ENCODE measurements around the gene TNP1.

Gene TNP1

DNA sequence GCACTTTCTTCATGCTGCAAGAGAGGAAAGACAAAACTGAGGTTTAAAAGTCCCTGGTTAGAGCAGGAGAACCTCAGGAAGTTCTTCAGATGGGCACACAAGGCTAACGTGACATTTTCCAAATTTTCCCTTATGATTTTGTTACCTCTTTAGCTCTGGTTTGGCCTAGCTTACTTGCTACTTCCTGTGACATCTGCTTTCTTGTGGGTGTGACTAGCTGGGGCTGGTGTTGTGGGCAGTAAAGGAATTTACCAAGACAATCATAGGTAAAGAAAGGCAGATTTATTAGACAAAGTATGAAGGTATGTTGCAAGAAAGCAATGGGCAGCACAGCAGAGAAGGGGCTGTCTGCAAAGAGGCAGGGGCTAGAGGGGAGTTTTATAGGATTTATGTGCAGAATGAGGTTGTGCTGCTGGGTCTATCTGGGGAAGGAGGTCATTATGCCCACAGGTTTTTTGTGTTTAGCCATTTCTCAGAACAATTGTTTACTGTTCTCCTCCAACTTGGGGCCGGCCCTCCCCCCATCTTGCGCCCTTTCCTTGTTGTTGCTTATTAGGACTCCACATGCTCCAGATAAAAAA is 6.7 kb upstream of the TNP1 start:
- no peak overlapping the region for H3K27ac ChIP-seq
- no peak overlapping the region for H3K4me3 ChIP-seq
- DNase-seq (ENCODE audit: low spot score) = no peak
- TF ChIP-seq, protein P1, sequence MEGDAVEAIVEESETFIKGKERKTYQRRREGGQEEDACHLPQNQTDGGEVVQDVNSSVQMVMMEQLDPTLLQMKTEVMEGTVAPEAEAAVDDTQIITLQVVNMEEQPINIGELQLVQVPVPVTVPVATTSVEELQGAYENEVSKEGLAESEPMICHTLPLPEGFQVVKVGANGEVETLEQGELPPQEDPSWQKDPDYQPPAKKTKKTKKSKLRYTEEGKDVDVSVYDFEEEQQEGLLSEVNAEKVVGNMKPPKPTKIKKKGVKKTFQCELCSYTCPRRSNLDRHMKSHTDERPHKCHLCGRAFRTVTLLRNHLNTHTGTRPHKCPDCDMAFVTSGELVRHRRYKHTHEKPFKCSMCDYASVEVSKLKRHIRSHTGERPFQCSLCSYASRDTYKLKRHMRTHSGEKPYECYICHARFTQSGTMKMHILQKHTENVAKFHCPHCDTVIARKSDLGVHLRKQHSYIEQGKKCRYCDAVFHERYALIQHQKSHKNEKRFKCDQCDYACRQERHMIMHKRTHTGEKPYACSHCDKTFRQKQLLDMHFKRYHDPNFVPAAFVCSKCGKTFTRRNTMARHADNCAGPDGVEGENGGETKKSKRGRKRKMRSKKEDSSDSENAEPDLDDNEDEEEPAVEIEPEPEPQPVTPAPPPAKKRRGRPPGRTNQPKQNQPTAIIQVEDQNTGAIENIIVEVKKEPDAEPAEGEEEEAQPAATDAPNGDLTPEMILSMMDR (IDR thresholded peaks at IDR 0.05) = no peak

DNA sequence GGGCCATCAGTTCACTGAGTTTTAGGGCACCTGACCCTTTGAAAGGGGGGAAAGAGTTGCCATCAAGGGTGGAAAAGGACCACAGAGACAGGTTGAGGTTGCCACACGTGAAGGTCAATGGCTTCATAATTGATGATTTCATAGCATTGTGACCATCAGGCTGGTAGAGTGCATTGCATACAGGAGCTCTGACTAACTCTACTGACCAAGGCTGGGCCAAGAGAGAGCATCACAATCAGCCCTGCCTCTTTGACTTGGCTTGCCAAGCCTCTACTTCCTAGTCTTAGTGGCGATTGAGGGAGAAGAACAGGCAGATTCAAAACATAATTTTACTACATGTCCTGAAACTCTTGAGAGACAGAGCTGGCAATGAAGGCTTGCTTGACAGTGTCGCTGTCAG is 5.8 kb upstream of the TNP1 start:
- DNase-seq (ENCODE audit: low spot score) = no peak
- no peak overlapping the region for H3K4me3 ChIP-seq
- H3K27ac ChIP-seq = no peak overlapping the region
- TF ChIP-seq, protein P1 (IDR thresholded peaks at IDR 0.05) = no peak

DNA sequence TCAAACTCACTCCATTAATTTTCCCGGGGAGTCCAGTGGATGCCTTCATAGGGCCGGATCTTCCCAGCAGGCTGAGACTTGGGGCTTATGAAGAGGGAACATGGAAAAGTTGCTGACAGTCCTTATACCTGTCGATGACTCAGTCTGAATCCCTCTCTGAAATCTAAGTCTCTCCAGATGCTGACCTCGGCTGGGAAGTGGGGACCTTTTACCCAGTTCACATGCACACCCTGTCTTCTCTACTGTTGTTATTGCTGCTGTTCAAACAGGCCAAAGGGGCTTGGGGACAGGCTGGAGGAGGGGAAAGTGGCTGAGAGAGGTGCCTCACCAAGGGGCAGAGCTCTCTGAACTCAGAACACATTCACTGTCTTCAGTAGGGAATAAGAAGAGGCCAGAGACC is 4.1 kb upstream of the TNP1 start:
- TF ChIP-seq, protein P1 (IDR thresholded peaks at IDR 0.05) = no peak
- Histone ChIP-seq H3K27ac (no peak overlapping the region), H3K4me3 (no peak overlapping the region)
- no peak for DNase-seq (ENCODE audit: low spot score)

DNA sequence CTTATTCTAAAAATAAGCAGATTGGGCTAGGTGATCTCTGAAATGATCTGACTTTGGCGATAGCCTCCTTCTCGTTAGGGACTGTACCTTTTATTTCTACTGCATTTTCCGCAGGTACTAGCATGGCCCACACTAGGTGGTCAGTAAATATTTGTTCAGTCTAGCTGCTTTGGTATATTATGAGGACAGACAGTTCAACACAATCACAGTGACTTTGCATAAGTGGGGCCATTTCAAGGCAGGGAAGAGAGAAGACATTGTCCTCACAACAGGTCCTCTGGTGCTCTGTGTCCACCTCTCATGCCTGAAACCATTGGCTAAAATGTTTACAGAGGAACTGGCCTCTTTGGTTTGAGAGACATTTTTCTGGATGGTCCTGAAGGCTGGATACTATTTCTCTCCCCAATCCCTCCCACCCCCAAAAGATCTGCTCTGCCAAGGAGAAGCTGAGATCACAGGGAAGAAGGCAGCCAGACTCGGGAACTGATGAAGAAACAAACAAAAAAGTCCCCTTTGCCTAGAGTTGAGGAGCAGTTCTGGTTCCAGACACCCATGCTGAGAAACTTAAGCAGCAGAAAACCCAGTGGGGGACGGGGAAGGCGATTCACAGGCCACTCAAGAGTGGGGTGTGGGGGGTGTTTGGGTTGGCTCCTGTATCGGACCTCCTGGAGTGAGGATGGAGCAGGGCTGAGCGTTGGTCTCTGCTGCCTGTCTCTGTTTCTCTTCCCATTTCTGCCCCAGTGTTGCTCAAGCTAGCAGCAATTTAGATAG is 2.9 kb upstream of the TNP1 start:
- Histone ChIP-seq H3K27ac (no peak overlapping the region), H3K4me3 (no peak overlapping the region)
- DNase-seq (ENCODE audit: low spot score) = no peak
- TF ChIP-seq, protein P1 (IDR thresholded peaks at IDR 0.05) = no peak

DNA sequence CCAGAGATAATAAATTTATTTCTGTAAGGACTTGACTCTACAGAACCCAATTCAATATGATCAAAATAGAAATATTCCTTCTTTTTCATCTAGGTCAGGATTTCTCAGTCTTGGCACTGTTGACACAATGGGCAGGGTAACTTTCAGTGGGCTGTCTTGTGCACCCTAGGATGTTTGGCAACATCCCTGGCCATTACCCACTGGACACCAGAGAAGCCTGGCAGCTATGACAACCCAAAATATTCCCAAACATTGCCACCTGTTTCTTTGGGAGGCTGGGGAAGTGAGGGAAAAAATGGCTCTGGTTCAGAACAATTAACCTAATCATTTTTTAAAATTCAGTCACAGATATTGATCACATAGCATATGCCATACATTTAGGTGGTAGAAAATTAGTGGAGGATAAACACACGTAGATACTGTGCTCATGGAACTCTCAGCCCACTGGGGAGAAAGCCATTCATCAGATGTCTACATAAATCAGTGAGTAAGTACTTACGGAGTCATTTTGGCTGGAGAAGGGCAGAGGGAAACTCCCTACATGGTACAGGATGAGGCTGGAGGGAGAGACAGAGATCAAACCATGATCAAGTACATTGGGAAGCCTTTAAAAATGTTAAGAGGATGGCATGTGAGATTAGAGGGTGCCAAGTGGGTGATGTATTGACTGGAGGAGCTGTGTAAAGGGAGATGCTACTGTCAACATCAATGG is 718 bp upstream of the TNP1 start:
- no peak for DNase-seq (ENCODE audit: low spot score)
- TF ChIP-seq, protein P1 (IDR thresholded peaks at IDR 0.05) = no peak
- Histone ChIP-seq H3K4me3 (no peak overlapping the region), H3K27ac (no peak overlapping the region)

DNA sequence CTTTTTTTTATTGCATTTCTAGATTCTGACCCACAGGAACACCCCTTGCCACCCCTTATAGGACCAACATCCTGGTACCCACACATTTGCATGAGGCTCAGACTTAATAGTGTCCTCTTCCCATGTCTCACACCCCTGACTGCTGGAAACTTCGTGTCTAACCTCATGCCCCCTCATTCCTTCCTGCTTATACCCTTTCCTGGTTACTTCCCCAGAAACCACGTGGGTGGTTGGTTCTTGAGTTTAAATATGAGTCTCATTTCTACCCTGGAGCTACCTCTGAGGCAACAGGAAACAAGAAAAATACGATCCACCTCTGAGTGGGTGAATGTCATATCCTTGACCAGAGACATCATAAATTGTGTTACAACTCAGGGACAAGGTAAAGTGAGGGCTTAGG is 1.6 kb downstream of the TNP1 start:
- Histone ChIP-seq H3K4me3 (no peak overlapping the region), H3K27ac (no peak overlapping the region)
- no peak for DNase-seq (ENCODE audit: low spot score)
- TF ChIP-seq, protein P1 (IDR thresholded peaks at IDR 0.05) = no peak
